ENCODE results near the gene GAA.

The GAA gene

DNA sequence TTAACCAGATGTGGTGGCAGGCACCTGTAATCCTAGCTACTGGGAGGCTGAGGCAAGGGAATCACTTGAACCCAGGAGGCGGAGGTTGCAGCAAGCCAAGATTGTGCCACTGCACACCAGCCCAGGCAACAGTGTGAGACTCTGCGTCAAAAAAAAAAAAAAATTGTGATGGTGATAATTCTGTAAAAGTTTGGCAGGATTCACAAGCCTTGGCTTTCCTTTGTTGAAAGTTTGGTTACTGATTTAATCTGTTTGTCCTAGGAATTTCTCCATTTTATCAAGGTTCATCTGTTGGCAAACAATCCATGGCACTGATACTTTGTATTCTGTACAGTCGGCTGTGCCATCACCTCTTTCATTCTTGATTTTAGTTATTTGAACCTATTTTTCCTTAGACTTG lies 29.6 kb downstream of the GAA start:
- H3K9me3 Mint-ChIP-seq: no peaks in the 10 kb centered on the region
- H3K4me3 Mint-ChIP-seq: no peak overlapping the region
- no peaks in the 10 kb centered on the region for H3K4me1 Mint-ChIP-seq (ENCODE audit: low read depth)
- H3K36me3 Mint-ChIP-seq (ENCODE audit: low read depth): peaks cover 34% of the 10 kb centered on the region
- peaks cover 27% of the 10 kb centered on the region for H3K27me3 Mint-ChIP-seq
- no peak overlapping the region for H3K27ac Mint-ChIP-seq

GRCh38 chr17:80132906-80133625 lies 31.7 kb downstream of the GAA start:
- peak overlapping the region; percentile 29 for H3K27ac Mint-ChIP-seq
- H3K4me1 Mint-ChIP-seq (ENCODE audit: low read depth): no peaks in the 10 kb centered on the region
- H3K9me3 Mint-ChIP-seq: no peaks in the 10 kb centered on the region
- H3K36me3 Mint-ChIP-seq (ENCODE audit: low read depth): peaks cover 54% of the 10 kb centered on the region
- peaks cover 13% of the 10 kb centered on the region for H3K27me3 Mint-ChIP-seq
- H3K4me3 Mint-ChIP-seq: no peak overlapping the region

- Mint-ChIP-seq H3K27me3 (peaks cover 10% of the 10 kb centered on the region), H3K4me3 (no peak overlapping the region), H3K4me1 (ENCODE audit: low read depth) (no peaks in the 10 kb centered on the region), H3K27ac (no peak overlapping the region), H3K9me3 (no peaks in the 10 kb centered on the region), H3K36me3 (ENCODE audit: low read depth) (peaks cover 59% of the 10 kb centered on the region)
Measured at GRCh38 chr17:80133626-80133970, 32.2 kb downstream of the GAA start.

GRCh38 chr17:80137131-80137530 lies 35.8 kb downstream of the GAA start:
- Mint-ChIP-seq H3K9me3 (no peaks in the 10 kb centered on the region), H3K4me3 (no peak overlapping the region), H3K27me3 (no peaks in the 10 kb centered on the region), H3K36me3 (ENCODE audit: low read depth) (peaks cover 89% of the 10 kb centered on the region), H3K4me1 (ENCODE audit: low read depth) (no peaks in the 10 kb centered on the region), H3K27ac (no peak overlapping the region)

DNA sequence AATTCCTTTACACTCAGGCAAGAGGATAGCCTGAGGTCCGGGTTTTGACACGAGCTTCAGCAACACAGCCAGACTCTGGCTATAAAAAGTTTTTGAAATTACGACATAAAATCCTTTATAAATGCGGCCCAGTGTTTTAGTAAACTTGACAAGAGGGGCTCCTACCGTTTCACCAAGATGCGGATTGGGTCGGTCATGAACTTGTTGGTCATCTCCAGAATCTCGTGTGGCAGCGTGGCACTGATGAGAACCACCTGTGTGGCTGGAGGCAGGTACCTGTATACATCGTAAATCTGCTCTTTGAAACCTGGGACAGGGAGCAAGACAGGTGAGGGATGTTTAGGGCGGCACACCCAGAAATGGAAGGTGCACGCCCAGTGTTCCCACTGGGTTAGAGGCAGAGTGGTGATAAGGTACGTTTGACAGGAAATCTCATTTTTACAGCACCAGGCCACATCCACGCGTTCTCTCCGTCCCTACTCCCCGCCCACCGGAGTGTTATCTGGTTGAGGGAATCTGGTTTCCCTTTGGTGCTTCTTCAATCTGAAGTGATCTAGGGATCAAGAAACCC lies 37.6 kb downstream of the GAA start:
- Mint-ChIP-seq H3K9me3 (no peaks in the 10 kb centered on the region), H3K4me1 (ENCODE audit: low read depth) (peaks cover 5% of the 10 kb centered on the region), H3K4me3 (no peak overlapping the region), H3K27me3 (no peaks in the 10 kb centered on the region), H3K36me3 (ENCODE audit: low read depth) (peaks cover 89% of the 10 kb centered on the region), H3K27ac (no peak overlapping the region)

- H3K27me3 Mint-ChIP-seq: no peaks in the 10 kb centered on the region
- no peak overlapping the region for H3K27ac Mint-ChIP-seq
- H3K36me3 Mint-ChIP-seq (ENCODE audit: low read depth): peaks cover 89% of the 10 kb centered on the region
- no peaks in the 10 kb centered on the region for H3K9me3 Mint-ChIP-seq
- peaks cover 28% of the 10 kb centered on the region for H3K4me1 Mint-ChIP-seq (ENCODE audit: low read depth)
- no peak overlapping the region for H3K4me3 Mint-ChIP-seq
Measured at GRCh38 chr17:80141463-80142165, 40.2 kb downstream of the GAA start.

DNA sequence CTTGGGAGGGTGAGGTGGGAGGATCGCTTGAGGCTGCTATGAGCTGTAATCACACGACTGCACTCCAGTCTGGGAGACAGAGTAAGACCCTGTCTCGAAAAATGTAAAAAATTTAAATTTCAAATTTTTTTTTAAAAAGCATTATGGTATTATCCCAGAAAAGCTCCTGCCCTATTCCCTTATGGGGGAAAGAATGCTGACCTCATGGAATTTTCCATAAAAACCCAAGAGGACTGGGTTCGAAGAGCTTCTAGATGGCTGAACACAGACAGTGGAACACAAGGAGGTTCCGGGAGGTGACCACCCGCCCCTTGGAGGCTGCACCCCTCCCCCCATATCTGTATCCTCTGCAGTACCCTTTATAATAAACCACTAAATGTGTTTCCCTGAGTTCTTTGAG lies 41.5 kb downstream of the GAA start:
- Mint-ChIP-seq H3K27ac (no peak overlapping the region), H3K9me3 (no peaks in the 10 kb centered on the region), H3K4me3 (no peak overlapping the region), H3K4me1 (ENCODE audit: low read depth) (peaks cover 35% of the 10 kb centered on the region), H3K27me3 (no peaks in the 10 kb centered on the region), H3K36me3 (ENCODE audit: low read depth) (peaks cover 76% of the 10 kb centered on the region)

- H3K27me3 Mint-ChIP-seq: no peaks in the 10 kb centered on the region
- H3K4me1 Mint-ChIP-seq (ENCODE audit: low read depth): peaks cover 41% of the 10 kb centered on the region
- peak overlapping the region; percentile 92 for H3K4me3 Mint-ChIP-seq
- H3K9me3 Mint-ChIP-seq: no peaks in the 10 kb centered on the region
- peak overlapping the region; percentile 83 for H3K27ac Mint-ChIP-seq
- H3K36me3 Mint-ChIP-seq (ENCODE audit: low read depth): peaks cover 51% of the 10 kb centered on the region
Measured at GRCh38 chr17:80145076-80146075, 44.0 kb downstream of the GAA start.

DNA sequence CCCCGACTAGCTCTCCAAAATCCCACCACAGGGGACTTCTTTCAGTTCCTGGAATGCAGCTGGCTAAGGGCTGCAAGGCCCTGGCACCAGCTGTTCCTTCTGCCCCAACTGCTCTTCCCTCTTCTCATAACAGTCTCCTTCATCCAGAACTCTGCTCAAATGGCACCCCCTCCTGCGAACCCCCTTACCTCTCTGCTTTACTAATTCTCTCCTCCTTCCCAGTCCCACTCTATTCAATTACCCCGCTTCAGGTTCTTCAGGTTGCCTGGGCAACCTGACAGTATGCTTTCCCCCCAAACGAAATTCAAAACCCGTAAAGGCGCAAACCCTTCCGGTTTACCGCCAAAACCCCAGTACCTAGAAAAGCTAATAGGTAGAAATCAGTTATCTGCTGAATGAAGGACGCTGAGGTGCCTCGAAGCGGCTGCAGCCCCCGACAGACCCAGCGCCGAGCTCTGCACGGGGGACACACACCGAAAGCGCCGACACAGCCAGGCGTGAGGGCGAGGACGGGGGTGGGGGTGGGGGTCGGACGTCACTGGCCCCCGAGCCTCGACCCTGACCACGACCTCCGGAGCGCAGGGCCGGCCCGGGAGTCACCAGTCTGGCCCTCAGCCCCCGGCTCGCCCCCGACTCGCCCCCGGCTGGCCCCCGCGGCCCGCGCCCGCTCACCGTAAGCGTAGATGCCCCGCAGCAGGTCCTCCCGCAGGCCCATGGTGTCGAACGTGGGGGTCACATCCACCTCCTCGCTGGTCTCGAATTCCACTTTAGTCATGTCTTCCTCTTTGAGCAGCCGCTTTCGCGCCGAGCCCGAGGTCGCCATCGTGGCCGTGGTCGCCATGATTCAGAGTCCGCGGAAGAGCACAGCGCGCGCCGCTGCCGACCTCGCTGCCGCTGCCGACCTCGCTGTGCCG lies 45.0 kb downstream of the GAA start:
- peak overlapping the region; percentile 93 for H3K27ac Mint-ChIP-seq
- H3K4me1 Mint-ChIP-seq (ENCODE audit: low read depth): peaks cover 41% of the 10 kb centered on the region
- H3K4me3 Mint-ChIP-seq: peak overlapping the region; percentile 92
- peaks cover 46% of the 10 kb centered on the region for H3K36me3 Mint-ChIP-seq (ENCODE audit: low read depth)
- H3K27me3 Mint-ChIP-seq: no peaks in the 10 kb centered on the region
- H3K9me3 Mint-ChIP-seq: no peaks in the 10 kb centered on the region

- Mint-ChIP-seq H3K9me3 (no peaks in the 10 kb centered on the region), H3K4me1 (ENCODE audit: low read depth) (peaks cover 46% of the 10 kb centered on the region), H3K36me3 (ENCODE audit: low read depth) (peaks cover 38% of the 10 kb centered on the region), H3K4me3 (peak within 1 kb of the TSS; percentile 92), H3K27ac (peak within 1 kb of the TSS; percentile 93), H3K27me3 (no peaks in the 10 kb centered on the region)
Measured at GRCh38 chr17:80147035-80147822, 45.8 kb downstream of the GAA start, which contains the start of gene EIF4A3. Gene EIF4A3 (minus strand): TSS chr17:80147128. CDS start chr17:80146961, 167 bp downstream.

GRCh38 chr17:80151333-80151732 lies 50.0 kb downstream of the GAA start:
- peaks cover under 1% of the 10 kb centered on the region for H3K36me3 Mint-ChIP-seq (ENCODE audit: low read depth)
- H3K4me3 Mint-ChIP-seq: no peak overlapping the region
- no peaks in the 10 kb centered on the region for H3K9me3 Mint-ChIP-seq
- H3K27me3 Mint-ChIP-seq: no peaks in the 10 kb centered on the region
- peaks cover 27% of the 10 kb centered on the region for H3K4me1 Mint-ChIP-seq (ENCODE audit: low read depth)
- no peak overlapping the region for H3K27ac Mint-ChIP-seq

DNA sequence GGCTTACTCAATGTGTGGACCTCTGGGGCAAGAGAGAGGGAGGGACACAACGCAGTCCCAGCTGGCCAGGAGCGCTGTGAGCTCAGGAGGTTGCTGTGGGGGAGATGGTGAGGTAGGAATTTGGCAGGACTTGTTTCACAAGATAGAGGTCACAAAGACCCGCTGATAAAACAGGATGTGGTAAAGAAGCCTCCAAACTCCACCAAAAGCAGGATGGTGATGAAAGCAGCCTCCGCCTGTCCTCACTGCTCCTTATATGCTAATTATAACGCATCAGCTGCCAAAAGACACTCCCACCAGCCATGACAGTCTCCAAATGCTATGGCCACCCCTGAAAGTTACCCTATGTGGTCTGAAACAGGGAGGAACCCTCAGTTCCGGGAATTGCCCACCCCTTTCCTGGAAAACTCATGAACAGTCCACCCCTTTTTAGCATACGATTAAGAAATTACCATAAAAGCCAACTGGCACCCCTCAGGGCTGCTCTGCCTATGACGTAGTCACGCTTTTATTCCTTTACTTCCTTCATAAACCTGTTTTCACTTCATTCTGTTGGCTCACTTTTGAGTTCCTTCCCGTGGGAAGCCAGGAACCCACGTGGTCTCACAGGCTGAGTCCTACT lies 50.8 kb downstream of the GAA start:
- no peak overlapping the region for H3K4me3 Mint-ChIP-seq

DNA sequence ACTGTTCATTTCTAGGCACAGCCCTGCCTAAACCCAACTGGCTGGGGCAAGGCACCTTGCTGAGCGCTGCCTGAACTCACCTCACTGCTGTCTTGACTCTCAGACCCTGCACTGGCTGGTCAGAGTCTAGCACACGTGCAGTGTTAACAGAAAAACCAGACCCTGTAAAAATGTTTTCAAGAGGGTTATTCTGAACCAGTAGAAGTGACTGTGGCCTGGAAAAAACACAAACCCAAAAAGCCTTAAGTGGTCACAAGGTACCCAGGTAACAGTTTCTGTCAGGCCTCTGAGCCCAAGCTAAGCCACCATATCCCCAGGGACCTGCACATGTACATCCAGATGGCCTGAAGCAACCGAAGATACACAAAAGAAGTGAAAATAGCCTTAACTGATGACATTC lies 51.6 kb downstream of the GAA start:
- no peaks in the 10 kb centered on the region for H3K36me3 Mint-ChIP-seq (ENCODE audit: low read depth)
- H3K4me1 Mint-ChIP-seq (ENCODE audit: low read depth): peaks cover 19% of the 10 kb centered on the region
- H3K9me3 Mint-ChIP-seq: no peaks in the 10 kb centered on the region
- H3K4me3 Mint-ChIP-seq: no peak overlapping the region
- H3K27me3 Mint-ChIP-seq: no peaks in the 10 kb centered on the region
- no peak overlapping the region for H3K27ac Mint-ChIP-seq

More for the DNA sequence above, 50.8 kb downstream of the GAA start:
- Mint-ChIP-seq H3K36me3 (ENCODE audit: low read depth) (no peaks in the 10 kb centered on the region), H3K4me1 (ENCODE audit: low read depth) (peaks cover 23% of the 10 kb centered on the region), H3K27me3 (no peaks in the 10 kb centered on the region), H3K9me3 (no peaks in the 10 kb centered on the region), H3K27ac (peak overlapping the region; percentile 15)
